GM21423 (cell line): ENCODE results near the gene EFNA5.

Experiments
- ATAC-seq: cut with Tn5 transposase; IDR thresholded peaks from one replicate; pipeline ENCODE4 v1.9.1; 2021; ENCODE audit warnings: mild to moderate bottlenecking, moderate library complexity; ENCODE audit not compliant: unreplicated experiment

EFNA5 gene

DNA sequence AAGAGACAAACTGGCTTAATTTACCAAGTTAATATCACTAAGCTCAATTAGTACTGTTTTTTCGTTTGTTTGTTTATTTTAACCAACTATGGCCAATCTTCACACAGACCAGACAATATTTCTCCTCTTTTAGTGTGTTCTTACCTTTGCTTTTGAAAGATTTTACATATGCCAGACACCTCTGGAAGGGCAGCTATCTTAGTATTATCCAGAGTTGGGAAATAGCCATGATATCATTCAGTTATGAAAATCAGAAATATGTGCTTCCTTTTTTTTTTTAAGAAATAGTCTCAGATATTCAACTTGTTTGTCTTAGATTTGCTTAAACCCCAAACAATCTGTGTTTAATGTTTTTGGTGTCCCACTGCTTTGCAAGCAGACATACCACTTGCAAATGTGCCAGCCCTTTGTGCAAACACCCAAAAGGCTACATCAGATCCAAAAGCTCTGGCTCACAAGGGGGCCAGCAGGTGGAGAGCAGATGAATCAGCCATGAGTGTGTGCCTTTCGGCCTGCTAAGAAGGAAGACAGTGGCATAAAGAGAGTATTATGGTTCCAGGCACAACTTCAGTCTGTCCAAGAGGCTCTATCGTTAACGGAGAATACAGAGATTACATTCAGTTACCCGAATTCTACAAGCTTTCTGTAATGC is 147.6 kb downstream of the EFNA5 start:
- ATAC-seq: no peak

DNA sequence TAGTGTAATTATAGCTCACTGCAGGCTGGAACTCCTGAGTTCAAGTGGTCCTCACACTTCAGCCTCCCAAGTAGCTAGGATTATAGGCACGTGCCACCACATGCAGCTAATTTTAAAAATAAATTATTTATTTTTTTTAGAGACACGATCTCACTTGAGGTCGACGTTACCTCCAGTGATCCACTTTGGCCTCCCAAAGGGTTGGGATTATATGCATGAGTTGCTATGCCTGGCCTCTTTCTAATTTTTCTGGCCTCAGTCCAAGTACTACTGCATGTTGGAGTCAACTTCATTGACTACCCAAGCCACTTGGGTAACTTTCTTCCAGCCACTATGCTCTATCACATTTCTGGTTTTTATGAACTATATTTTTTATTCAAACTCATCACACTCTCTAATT is 148.3 kb downstream of the EFNA5 start:
- ATAC-seq: no peak

DNA sequence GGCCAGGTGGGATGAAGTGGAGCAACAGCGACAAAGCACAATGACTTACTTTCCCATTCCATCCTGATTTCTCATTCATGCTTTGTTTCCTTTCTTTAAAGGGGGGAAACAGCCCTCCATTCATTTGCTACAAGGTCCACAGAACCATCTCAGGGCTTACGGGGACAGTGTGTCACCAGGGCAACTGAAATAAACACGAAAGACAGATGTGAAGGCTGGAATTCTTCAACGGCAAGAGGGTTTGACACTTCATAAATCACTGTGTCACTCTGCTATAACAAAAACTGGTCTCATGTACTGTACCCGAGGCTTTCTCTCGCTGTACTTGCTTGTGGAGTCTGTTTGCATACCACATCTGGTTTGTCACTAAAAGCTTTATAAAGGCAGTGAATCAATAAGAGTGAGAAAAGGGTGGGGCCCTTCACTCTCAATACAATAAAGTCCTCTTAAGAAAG is 150.8 kb downstream of the EFNA5 start:
- no peak for ATAC-seq

DNA sequence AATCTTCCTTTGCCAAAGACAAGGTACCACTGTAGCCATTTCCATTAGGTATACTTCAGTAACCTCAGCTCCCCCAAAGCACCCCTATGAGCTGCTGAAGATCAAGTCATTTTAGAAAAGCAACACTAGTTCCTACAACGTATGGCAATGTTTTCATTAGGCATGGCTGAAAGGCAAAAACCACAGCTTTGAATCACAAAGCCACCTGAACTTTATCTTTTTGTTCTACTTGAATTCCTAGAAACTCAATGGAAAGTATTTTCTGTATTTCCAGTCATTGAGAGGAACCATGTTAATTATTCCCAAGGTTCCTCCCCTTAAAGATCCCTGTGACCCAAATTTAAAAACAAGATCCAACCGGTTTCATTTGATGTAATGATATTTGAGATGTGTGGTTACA is 152.1 kb downstream of the EFNA5 start:
- ATAC-seq: no peak

DNA sequence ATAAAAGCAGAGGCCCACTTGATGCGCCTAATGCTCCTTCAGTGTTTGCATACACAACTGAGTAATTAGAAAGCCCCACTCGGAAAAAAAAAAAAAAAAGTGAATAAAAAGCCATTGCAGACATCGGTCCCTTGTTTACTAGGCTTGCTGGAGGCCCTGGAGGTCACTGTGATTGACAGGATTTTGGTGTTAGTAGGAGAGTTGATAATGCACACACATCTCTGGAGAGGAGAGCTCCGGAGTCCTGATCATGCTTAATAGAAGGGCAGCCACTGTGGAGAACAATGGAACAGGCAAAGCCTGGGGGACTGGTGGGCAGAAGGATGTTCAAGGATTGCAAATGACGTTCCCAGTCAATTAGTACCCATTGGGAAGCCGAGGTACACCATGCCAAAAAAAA is 152.5 kb downstream of the EFNA5 start:
- no peak for ATAC-seq

DNA sequence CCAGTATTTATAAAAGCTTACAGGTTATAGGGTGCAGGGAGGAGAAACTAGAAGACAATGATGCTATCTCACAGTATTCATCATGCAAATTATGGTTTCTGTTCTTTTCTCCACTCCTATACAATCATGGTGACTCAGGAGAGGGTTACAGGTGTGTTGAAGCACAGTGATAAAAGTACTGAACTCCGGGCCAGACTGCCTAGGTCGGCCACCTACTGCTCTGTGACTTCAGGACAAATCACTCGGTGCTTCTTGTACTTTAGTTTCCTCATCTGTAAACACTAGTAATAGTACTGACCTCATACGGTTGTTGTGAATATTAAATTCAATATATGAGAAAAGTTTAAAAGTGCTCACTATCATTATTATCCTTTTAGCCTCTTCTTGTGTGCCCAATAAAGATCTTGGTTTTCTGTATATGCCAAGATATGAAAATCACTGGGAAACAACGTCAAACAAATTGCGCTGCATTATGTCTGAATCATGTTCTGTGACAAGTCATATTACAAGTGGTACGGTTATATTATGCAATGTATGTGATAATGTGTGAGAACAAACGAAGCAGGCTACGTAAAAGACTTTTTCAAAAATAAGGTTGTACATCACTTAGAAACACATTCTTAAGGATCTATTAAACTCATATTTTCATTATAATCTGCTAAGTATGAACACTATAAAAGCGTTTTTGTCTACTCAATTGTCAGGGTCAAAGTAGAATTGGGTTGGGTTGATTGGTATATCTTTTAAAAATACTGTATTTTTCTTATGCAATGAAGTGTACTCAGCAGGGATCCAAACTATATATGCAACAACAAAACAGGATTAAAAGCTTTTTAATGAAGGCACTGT is 153.3 kb downstream of the EFNA5 start:
- ATAC-seq: no peak

DNA sequence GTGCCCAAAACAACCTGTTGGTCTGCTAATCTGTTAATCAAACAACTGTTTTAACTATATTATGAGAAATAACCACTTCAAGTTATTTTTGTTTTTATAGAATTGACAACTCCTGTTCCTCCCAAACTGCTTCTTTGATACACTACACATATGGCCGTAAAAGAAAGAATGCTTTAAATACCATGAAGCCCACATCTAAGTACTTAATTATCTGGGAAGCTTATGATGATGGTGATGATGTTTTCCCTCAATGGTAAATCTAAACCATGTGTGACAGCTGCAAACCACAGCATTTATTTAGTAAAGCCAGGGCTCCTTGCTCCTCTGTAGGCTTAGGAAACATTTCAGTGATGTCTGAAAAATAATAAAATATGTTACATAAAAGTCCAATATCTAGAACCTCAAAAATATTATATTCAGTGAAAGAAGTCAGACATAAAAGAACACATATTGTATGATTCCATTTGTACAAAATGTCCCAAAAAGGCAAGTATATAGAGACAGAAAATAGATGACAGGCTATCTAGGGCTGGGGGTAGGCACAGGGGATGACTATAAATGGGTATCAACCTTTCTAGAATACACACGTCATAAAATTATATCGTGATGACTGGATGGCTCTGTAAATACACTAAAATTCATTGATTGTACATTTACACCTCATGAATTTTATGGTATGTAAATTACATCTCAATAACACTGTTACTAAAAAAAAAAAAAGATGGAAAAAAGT is 154.1 kb downstream of the EFNA5 start:
- no peak for ATAC-seq

DNA sequence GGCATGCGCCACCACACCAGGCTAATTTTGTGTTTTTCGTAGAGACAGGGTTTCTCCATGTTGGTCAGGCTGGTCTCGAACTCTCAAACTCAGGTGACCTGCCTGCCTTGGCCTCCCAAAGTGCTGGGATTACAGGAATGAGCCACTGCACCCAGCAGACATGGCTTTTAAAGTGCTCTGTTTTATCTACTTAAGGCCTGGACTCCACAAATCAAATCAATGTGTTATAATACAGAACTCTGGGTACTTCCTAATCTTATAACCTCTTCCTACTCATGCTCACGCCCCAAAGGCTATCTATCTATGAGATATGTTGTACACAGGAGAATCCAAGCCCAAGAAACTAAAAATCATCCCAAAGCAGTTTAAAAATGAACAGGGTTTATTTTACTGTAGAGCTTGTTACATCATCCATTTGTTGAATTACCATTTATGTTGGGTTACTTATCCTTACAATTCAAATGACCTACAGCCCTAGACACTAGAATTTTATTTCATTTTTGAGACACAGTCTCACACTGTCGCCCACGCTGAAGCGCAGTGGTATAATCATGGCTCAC is 155.1 kb downstream of the EFNA5 start:
- ATAC-seq: no peak

DNA sequence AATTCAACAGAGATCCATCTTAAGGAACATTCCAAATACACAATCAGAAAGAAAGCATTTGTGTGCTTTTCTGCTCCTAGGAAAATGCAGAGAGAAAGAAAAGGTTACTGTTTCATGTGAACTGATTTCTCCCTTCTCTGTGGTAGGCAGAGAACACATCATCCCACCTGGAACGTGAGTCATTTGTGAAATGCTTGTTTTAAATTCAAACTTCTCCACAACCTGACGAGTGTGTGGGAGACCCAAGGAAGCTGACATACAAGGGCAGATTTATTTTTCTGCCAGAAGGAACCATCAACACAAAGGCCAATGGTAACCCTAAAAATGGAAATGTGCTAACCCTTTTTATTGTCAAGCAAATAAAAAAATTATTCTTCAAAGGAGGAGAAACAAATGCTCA is 156.4 kb downstream of the EFNA5 start:
- no peak for ATAC-seq

DNA sequence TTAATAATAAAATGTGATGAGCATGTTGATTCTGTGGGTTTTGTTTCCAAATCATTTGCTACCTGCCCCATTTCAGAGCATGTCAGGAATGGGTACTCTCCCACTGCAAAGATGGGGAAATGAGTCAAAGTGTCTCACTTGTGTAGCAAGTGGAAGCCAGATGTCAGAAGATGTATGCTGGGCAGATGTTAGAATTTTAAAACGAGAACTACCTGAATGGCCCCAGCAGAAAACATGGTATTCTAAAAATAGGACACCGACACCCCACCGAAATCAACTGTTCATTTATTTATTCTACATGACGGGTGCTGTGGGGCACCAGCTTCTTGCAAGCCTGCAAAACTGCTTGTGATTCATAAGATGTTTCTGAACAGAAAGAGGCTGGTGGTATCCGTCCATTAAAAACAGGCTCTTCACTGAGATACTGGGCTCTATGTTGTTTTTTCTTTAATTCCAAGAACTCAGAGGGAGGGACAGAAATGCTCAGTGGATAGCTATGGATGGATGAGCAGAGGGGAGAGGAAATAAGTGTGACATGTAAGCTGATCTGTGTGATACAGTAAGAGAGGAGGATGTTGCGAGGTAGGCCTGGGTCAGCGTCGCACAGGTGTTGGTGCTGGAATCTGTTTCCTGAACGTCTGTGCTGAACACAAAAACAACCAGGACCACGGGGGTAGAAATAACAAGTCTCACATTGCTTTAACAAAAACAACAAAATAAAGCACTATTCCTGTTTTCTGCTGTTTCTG is 157.2 kb downstream of the EFNA5 start:
- no peak for ATAC-seq

DNA sequence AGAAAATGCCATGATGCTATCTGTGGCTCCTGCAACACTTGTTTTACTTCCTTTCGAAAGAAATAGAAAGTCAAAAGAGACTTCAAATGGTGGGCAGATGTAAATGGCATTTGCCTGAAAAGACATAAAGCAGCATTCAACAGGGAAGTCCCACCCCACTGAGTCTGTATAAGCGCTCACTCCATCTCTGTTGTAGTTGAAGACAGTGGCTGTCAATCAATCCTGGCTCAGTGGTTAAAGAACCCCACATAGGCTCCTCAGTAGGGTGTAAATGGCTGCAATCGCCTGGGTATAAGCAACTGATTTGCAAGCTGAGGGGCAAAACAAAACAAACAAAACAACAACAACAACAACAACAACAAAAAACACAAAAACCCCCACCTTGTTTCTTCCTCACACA is 158.7 kb downstream of the EFNA5 start:
- no peak for ATAC-seq

DNA sequence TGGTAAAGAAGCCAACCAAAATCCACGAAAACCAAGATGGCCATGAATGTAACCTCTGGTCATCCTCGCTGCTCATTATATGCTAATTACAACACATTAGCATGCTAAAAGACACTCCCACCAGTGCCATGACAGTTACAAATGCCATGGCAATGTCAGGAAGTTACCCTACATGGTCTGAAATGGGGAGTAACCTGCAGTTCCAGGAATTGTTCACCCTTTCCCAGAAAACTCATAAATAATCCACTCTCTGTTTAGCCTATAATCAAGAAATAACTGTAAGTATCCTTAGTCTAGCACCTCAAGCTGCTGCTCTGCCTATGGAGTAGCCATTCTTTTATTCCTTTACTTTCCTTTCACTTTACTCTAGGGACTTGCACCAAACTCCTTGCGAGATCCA is 160.6 kb downstream of the EFNA5 start:
- no peak for ATAC-seq

DNA sequence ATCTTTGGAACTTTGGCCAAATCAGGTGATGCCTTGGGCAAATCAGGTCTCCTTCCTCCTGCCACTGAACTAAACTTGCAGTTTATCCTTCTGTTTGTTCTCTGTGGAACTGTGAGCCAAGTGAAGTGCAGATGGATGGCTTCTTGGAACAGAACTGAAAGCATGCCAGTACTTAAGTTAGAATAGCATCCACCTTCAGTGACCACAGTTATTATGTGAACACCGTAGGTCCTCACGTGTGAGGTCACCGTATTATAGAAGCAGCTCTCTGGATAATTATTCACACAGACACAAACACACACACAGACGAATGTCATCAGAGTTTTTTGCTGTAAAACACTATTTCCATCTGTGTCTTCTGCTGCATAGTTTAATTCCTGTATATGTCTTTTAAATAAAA is 162.6 kb downstream of the EFNA5 start:
- ATAC-seq: no peak

DNA sequence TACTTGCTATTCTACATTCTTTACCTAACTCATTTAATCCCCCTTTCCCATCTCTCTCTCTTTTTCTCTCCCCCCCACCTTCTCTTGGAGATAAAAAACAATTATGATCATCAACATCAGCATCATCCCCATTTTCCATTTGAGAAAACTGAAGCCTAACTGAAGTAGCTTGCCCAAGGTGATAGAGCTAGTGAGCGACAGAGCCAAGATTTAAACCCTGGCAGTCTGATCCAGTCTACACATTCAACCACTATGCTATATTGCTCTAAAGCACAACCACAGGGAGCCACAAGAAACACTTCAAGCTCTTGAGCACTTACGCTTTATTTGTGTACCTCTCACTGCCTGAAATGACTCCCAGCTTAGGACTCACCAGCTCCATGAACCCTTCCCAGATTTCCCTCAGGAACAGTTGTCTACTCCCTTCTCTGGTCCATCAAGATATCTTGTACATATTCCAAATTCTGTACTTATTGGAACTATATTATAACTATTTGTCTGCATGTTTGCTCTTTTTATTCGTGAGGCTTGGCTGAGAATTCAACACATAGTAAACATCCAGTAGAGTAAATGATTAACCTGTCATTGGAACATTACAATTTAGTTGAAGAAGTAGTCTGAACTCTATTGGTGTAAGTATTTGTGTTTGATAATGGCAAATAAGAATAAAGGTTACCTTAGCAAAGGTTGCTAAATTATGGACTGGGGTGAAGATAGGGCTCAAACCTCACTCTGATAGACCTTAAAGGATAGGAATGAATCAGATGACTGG is 164.8 kb downstream of the EFNA5 start:
- no peak for ATAC-seq

DNA sequence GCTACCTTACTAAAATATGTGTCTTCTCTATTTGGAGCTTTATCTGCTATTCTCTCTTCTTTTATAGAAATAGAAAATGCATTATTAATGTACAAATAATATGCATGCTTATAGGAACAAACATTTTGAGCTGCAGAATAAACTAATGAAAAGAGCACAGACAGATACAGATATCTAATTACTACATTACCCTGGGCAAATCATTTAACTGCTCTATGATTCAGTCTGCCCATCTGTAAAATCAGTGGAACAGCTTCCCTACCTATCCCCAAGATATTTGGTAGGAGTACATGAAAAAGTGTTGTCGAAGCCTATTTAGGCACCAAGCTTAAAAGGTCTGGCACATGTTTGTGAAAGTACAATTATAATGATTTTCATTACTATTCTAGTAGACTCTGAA is 166.3 kb downstream of the EFNA5 start:
- no peak for ATAC-seq

DNA sequence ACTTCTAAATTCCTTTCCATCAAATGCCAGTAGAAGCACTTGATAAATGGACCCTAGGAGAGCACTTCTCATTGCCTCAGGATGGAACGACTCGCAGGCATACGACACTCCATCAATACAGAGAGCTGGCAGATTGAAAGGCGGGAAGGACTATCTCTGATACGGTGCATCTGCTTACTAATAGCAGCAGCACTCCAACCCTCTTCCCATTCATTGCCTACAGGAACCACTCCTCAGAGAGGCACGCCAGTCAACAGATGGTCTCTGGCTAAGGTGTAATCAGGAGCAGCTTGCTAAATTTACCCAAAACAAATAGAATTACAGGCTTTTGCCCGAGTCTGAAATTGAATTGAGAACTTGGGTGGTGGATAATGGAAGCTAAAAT is 168.1 kb downstream of the EFNA5 start:
- no peak for ATAC-seq

DNA sequence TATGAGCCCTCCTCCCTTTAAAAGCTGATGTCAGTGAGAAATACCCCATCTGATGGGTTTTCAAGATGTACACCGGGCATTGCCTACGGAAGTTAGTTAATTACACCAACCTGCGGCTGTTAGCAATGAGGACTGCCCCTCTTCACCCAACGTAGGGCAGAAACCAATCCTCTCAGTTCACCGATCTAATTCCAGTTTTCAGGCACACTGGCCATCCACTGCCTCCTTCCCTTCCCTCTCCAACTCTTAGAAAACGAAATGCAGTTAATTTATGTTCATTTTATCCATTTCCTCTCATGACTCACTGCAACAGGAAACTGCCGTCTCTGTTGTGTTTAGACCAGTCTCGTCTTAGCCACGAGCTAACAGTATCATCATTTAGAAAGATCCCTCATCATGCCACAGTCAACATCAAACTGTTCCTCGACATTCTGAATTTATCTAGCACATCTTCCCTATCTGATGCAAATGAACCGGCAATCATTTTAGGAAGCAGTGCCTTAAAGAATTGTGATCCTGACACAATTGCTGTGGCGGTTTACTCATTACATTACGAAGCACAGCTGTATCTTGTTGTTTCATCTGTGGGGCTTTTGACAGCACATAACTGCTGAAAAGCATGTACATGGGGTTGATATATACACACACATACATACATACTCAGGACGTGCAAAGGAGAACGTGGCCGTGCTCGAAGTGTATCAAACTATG is 168.6 kb downstream of the EFNA5 start:
- ATAC-seq: no peak

DNA sequence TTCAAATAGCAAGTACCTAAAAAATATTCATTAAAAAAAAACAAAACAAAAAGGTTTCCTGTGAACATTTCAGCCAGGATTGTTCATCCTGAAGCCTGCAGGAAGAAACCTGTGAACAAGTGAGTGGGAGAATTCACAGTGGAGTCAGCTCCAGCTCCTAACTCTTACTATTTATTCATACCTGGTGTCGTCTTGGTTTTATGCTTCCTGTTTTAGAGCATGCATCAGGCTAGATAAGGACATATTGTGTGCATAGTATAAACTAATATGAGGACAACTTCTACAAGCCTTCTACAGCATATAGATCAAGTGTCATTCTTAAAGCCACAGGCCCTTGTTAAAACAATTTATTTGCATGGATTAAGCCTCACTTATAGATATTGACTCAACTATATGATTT is 169.9 kb downstream of the EFNA5 start:
- no peak for ATAC-seq

DNA sequence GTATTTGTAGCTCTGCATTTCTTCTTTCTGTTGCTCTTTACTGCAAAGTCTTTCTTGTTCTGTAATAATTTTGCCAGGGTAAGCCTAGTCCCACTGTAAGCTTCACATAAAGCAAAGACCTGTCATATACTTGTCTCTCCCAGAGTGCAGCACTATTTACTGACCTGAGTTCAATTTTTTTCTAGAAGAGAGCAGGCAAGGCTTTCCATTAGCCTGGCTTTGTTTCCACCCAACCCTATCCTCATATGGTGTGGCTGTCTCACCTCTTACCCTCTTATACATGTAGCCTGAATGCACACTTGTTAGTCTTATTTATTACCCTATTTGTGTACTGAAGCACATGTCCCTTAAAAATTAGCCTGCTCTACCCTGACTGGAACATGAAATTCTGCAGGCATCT is 170.4 kb downstream of the EFNA5 start:
- no peak for ATAC-seq
